ENCODE measurements around the gene NLGN1. TPM values are rescaled to one million over a fixed set of nuclear protein-coding genes. Genes with fewer than 3 reads are reported as not detected.

Gene NLGN1
- total and polyA plus RNA-seq, 12 donors, result 0.88 to 19.9 (median 12.6) TPM

GRCh38 chr3:174276826-174277225, 879.3 kb downstream of the NLGN1 start:
- TF ChIP-seq, protein P1, sequence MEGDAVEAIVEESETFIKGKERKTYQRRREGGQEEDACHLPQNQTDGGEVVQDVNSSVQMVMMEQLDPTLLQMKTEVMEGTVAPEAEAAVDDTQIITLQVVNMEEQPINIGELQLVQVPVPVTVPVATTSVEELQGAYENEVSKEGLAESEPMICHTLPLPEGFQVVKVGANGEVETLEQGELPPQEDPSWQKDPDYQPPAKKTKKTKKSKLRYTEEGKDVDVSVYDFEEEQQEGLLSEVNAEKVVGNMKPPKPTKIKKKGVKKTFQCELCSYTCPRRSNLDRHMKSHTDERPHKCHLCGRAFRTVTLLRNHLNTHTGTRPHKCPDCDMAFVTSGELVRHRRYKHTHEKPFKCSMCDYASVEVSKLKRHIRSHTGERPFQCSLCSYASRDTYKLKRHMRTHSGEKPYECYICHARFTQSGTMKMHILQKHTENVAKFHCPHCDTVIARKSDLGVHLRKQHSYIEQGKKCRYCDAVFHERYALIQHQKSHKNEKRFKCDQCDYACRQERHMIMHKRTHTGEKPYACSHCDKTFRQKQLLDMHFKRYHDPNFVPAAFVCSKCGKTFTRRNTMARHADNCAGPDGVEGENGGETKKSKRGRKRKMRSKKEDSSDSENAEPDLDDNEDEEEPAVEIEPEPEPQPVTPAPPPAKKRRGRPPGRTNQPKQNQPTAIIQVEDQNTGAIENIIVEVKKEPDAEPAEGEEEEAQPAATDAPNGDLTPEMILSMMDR (IDR thresholded peaks at IDR 0.05), result no peak
- no peak overlapping the region for H3K4me3 ChIP-seq
- H3K4me1 ChIP-seq, result no peaks in the 10 kb centered on the region
- WGBS, 2 donors, result 86 to 88% methylated on average over 3 of the region's 3 CpGs
- no peaks in the 10 kb centered on the region for H3K27me3 ChIP-seq
- ATAC-seq (no peak), DNase-seq (no peak)
- H3K9me3 ChIP-seq, result no peaks in the 10 kb centered on the region
- no peaks in the 10 kb centered on the region for H3K36me3 ChIP-seq
- intact Hi-C loops (cut with DNase I), result no loop called here
- H3K27ac ChIP-seq, result no peak overlapping the region

- H3K27ac ChIP-seq, result no peak overlapping the region
- no peak overlapping the region for H3K4me3 ChIP-seq
- H3K27me3 ChIP-seq, result no peaks in the 10 kb centered on the region
- TF ChIP-seq, protein P1 (IDR thresholded peaks at IDR 0.05), result no peak
- H3K9me3 ChIP-seq, result no peaks in the 10 kb centered on the region
- WGBS, 2 donors, result 0 to 5% methylated on average over 1 of the region's 1 CpG
- ATAC-seq (no peak), DNase-seq (no peak)
- no peaks in the 10 kb centered on the region for H3K36me3 ChIP-seq
- intact Hi-C loops (cut with DNase I), result no loop called here
- H3K4me1 ChIP-seq, result no peaks in the 10 kb centered on the region
These were observed 880.5 kb downstream of the NLGN1 start for GRCh38 chr3:174278094-174278493.

DNA sequence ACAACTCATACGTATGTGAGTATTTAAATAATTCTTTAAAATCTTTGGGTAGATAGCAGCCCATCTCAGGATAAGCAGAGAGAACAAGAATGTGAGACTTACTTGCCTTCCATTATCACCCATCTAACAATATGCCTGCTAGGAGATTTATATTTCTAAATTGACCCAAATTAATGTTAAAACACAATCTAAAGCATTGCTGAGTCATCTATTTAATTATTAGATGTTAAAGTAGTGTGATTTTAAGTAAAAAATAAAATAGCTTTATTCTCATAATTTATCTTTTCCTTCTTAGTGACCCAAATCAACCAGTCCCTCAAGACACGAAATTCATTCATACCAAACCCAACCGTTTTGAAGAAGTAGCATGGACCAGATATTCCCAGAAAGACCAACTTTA, 882.6 kb downstream of the NLGN1 start:
- intact Hi-C loops (cut with DNase I), result no loop called here
- H3K9me3 ChIP-seq, result no peaks in the 10 kb centered on the region
- no peak overlapping the region for H3K27ac ChIP-seq
- 85 to 87% methylated on average over 3 of the region's 3 CpGs for WGBS, 2 donors
- no peak overlapping the region for H3K4me3 ChIP-seq
- no peaks in the 10 kb centered on the region for H3K4me1 ChIP-seq
- no peaks in the 10 kb centered on the region for H3K27me3 ChIP-seq
- TF ChIP-seq, protein P1 (IDR thresholded peaks at IDR 0.05), result no peak
- ATAC-seq, result no peak
- no peaks in the 10 kb centered on the region for H3K36me3 ChIP-seq
- DNase-seq, result no peak

DNA sequence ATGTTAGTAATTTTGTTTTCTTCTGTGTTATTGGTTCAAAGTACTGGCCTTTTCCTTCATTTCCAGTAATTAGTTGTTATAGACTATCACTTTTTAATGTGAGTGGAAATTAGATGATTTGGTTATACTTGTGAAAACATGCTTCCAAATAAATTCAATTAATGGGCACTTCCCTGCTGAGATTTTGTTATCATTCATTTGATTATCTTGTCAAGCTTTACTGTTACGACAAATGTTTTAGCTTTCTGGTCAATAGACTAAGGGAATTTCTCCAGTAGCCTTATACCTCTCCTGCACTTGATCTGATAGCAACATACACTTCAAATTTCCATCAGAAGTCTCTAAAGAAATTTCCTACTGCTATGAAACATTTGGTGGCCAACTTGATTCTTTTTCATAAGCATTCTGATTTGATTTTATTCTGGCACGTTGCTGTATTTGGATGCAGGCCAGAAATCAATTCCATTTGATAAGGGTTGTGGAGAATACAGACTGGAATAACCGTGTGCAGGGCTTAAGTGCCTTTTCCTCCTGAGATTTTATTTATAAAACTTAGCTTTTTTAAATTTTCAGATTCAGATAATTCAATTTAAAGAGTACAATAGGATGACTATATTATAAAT, 887.8 kb downstream of the NLGN1 start:
- intact Hi-C loops (cut with DNase I), result no loop called here
- H3K4me3 ChIP-seq, result no peak overlapping the region
- no peaks in the 10 kb centered on the region for H3K9me3 ChIP-seq
- WGBS, 2 donors, result 31 to 32% methylated on average over 3 of the region's 3 CpGs
- TF ChIP-seq, protein P1 (IDR thresholded peaks at IDR 0.05), result no peak
- ATAC-seq (no peak), DNase-seq (no peak)
- H3K36me3 ChIP-seq, result no peaks in the 10 kb centered on the region
- no peaks in the 10 kb centered on the region for H3K4me1 ChIP-seq
- no peaks in the 10 kb centered on the region for H3K27me3 ChIP-seq
- H3K27ac ChIP-seq, result no peak overlapping the region

Measured in heart right ventricle (tissue), 16 donors.